ENCODE measurements around the gene GRN.

DNA sequence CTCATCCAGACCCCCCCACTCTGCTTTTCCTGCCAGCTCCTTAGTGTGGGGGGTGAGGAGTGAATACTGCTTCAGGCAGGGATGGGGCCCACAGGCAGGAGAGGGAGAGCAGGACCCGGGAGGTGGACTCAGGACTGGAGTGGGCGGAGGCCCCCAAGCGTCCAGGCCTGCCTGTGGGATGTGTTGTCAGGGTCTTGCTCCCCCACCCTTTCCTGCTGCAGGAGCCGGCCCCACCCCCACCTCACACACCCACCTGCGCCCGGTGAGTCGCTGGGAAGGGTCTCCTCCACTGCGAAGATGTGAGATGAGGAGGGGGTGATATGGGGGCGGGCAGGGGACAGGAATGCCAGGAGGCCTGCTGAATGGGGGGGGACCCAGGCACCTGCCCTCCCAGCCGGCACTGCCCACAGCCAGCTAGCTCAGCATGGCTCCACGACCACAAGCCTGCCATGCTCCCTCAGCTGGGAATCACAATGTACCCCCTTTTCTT lies 17.4 kb downstream of the GRN start:
- TF ChIP-seq, protein P1, sequence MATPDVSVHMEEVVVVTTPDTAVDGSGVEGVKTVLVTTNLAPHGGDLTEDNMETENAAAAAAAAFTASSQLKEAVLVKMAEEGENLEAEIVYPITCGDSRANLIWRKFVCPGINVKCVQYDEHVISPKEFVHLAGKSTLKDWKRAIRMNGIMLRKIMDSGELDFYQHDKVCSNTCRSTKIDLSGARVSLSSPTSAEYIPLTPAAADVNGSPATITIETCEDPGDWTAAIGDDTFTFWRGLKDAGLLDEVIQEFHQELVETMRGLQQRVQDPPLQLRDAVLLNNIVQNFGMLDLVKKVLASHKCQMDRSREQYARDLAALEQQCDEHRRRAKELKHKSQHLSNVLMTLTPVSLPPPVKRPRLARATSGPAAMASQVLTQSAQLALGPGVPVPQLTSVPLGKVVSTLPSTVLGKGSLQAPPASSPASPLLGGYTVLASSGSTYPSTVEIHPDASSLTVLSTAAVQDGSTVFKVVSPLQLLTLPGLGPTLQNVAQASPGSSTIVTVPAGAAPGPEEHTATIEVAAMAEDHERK (CRISPR knock-in tag; IDR thresholded peaks at IDR 0.05; ENCODE audit: low read depth) = no peak
- TF ChIP-seq, protein P2, sequence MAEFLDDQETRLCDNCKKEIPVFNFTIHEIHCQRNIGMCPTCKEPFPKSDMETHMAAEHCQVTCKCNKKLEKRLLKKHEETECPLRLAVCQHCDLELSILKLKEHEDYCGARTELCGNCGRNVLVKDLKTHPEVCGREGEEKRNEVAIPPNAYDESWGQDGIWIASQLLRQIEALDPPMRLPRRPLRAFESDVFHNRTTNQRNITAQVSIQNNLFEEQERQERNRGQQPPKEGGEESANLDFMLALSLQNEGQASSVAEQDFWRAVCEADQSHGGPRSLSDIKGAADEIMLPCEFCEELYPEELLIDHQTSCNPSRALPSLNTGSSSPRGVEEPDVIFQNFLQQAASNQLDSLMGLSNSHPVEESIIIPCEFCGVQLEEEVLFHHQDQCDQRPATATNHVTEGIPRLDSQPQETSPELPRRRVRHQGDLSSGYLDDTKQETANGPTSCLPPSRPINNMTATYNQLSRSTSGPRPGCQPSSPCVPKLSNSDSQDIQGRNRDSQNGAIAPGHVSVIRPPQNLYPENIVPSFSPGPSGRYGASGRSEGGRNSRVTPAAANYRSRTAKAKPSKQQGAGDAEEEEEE (CRISPR knock-in tag; IDR thresholded peaks at IDR 0.05; ENCODE audit: borderline replicate concordance) = no peak
- no peak for TF ChIP-seq MAFG (CRISPR knock-in tag; IDR thresholded peaks at IDR 0.05)
- TF ChIP-seq HMG20A (CRISPR knock-in tag; IDR thresholded peaks at IDR 0.05; ENCODE audit: borderline replicate concordance) = no peak
- TF ChIP-seq ZNF274 (CRISPR knock-in tag; IDR thresholded peaks at IDR 0.05) = no peak
